K562 (cell line): ENCODE results near the gene IL1R1. TPM values are rescaled to one million over a fixed set of nuclear protein-coding genes. Genes with fewer than 3 reads are reported as not detected.

ENCODE experiments used
- ATAC-seq: fragments of 200-7000 bp; cut with Tn5 transposase; 3 replicates; pipeline ENCODE4 v1.9.1; 2020; ENCODE audit warnings: moderate library complexity
- BruUV-seq: library from RNA; stranded (reverse); fragments of 400-500 nt; replicated peaks from 2 replicates; lab custom pipeline; 2021; lab: Mats Ljungman, UMichigan
- CTCF ChIA-PET: fragments of 300-600 bp; formaldehyde crosslinking; extraction: SDS; loops from one replicate; lab custom pipeline; 2021; ENCODE audit warnings: low intra/inter-chr PET ratio; lab: Yijun Ruan, JAX
- POLR2A ChIA-PET: fragments of 300-600, 350-650 bp; sonication (Branson Sonifier 250); formaldehyde crosslinking; extraction: SDS; loops from one replicate; lab custom pipeline; 2021; ENCODE audit warnings: antibody characterized with exemption, inconsistent platforms; lab: Yijun Ruan, JAX
- DNase-seq, 4 experiments: peaks; one replicate each; pipeline versions ENCODE4 v3.0.0 to v3.0.0-alpha.2; 2011 to 2018; ENCODE audit warnings: low spot score in 3 of 4, mixed read lengths in 3 of 4; ENCODE audit errors: extremely low read depth in 1 of 4
- FAIRE-seq: peaks from 2 replicates; lab custom pipeline; 2011; peaks lifted over from hg19 to GRCh38; lab: Jason Lieb, UNC
- H2AFZ ChIP-seq: 2 replicates; pipeline ENCODE4 v1.6.0; 2011; ENCODE audit warnings: low read depth, low read length, control low read depth, inconsistent platforms
- H3K27ac ChIP-seq: fragments of 200-600 bp; 3 replicates; pipeline ENCODE4 v1.8.0; 2011; ENCODE audit warnings: low read depth, mild to moderate bottlenecking, control low read depth, inconsistent platforms, low read length, moderate library complexity, mixed read lengths; ENCODE audit errors: extremely low read depth
- H3K27me3 ChIP-seq, 2 experiments: fragments of 300-600 bp in 1 of 2; 2 replicates in 1 of 2; 3 replicates in 1 of 2; pipeline versions ENCODE4 v1.6.0 to v1.8.0; 2011; ENCODE audit warnings: inconsistent platforms in 2 of 2, low read length in 2 of 2, mild to moderate bottlenecking in 1 of 2, mixed read lengths in 1 of 2, moderate library complexity in 1 of 2; ENCODE audit not compliant: control insufficient read depth in 2 of 2, insufficient read depth in 2 of 2
- H3K36me3 ChIP-seq: fragments of 300-600 bp; 3 replicates; pipeline ENCODE4 v1.8.0; 2011; ENCODE audit warnings: mild to moderate bottlenecking, low read length, inconsistent platforms; ENCODE audit not compliant: control insufficient read depth, insufficient read depth
- H3K4me1 ChIP-seq, 2 experiments: fragments of 200-600 bp in 1 of 2; replicated peaks in 1 of 2; 2 replicates in 1 of 2; 3 replicates in 1 of 2; pipeline versions ENCODE4 v1.5.1 to v1.8.0; 2011; ENCODE audit warnings: inconsistent platforms in 2 of 2, low read length in 2 of 2, mild to moderate bottlenecking in 1 of 2, mixed read lengths in 1 of 2, moderate library complexity in 1 of 2; ENCODE audit not compliant: control insufficient read depth in 2 of 2, insufficient read depth in 2 of 2
- H3K4me2 ChIP-seq: 2 replicates; pipeline ENCODE4 v1.6.1; 2011; ENCODE audit warnings: low read length, control low read depth, inconsistent platforms, mixed read lengths; ENCODE audit not compliant: insufficient read depth
- H3K4me3 ChIP-seq: fragments of 200-600 bp; sonication (generic), shearing (Covaris generic); 2 replicates; pipeline ENCODE4 v1.5.1; 2016; ENCODE audit warnings: control low read depth, inconsistent platforms
- H3K79me2 ChIP-seq: fragments of 200-600 bp; 3 replicates; pipeline ENCODE4 v1.8.0; 2011; ENCODE audit warnings: low read length, inconsistent platforms; ENCODE audit not compliant: control insufficient read depth, insufficient read depth
- H3K9ac ChIP-seq, 2 experiments: 2 replicates each; pipeline versions ENCODE4 v1.6.0 to v1.6.1; 2011; ENCODE audit warnings: low read depth in 2 of 2, low read length in 2 of 2, control low read depth in 1 of 2, inconsistent platforms in 1 of 2, mild to moderate bottlenecking in 1 of 2, mixed read lengths in 1 of 2; ENCODE audit not compliant: insufficient read depth in 1 of 2
- H3K9me1 ChIP-seq: one replicate; pipeline ENCODE4 v1.6.0; 2011; ENCODE audit warnings: inconsistent platforms, mild to moderate bottlenecking, low read length, moderate library complexity; ENCODE audit not compliant: control insufficient read depth, insufficient read depth
- H3K9me3 ChIP-seq: replicated peaks from 2 replicates; pipeline ENCODE4 v1.5.1; 2011; ENCODE audit warnings: low read depth, low read length, inconsistent platforms; ENCODE audit not compliant: control insufficient read depth, insufficient read depth
- H4K20me1 ChIP-seq: replicated peaks from 2 replicates; pipeline ENCODE4 v1.6.1; 2011; ENCODE audit warnings: low read length, inconsistent platforms, mixed read lengths; ENCODE audit not compliant: control insufficient read depth, insufficient read depth
- BRD9 ChIP-seq: fragments of 450-650 bp; IDR thresholded peaks from 2 replicates; pipeline ENCODE4 v1.6.1; 2018; ENCODE audit warnings: low read depth; ENCODE audit not compliant: partially characterized antibody
- CBFA2T3 ChIP-seq: fragments of 450-650 bp; IDR thresholded peaks from 2 replicates; pipeline ENCODE4 v1.6.1; 2017
- GTF2A2 ChIP-seq: IDR thresholded peaks from 2 replicates; pipeline ENCODE4 v1.6.1; 2016; ENCODE audit warnings: mild to moderate bottlenecking, missing genetic modification characterization, missing compliant biosample characterization
- MCM2 ChIP-seq: fragments of 450-650 bp; IDR thresholded peaks from 2 replicates; pipeline ENCODE4 v1.6.1; 2017; ENCODE audit warnings: low read depth, mild to moderate bottlenecking
- SMARCB1 ChIP-seq: IDR thresholded peaks from 2 replicates; pipeline ENCODE4 v1.6.1; 2011; ENCODE audit warnings: improper control_type of control experiment, low read depth; ENCODE audit not compliant: insufficient read length
- ZNF324 ChIP-seq: fragments of 250-450 bp; sonication (Bioruptor Pico); IDR thresholded peaks from 2 replicates; pipeline ENCODE4 v1.4.0; 2020; ENCODE audit warnings: mild to moderate bottlenecking
- ZZZ3 ChIP-seq: fragments of 450-650 bp; IDR thresholded peaks from 2 replicates; pipeline ENCODE4 v1.6.1; 2016; ENCODE audit warnings: antibody characterized with exemption, mild to moderate bottlenecking, moderate library complexity
- WGBS: fragments of 100-300 bp; shearing (Covaris generic); methylation state at CpG from one replicate; pipeline ENCODE4 v1.1.6; 2016; ENCODE audit warnings: low coverage, mixed read lengths; ENCODE audit not compliant: insufficient coverage; ENCODE audit errors: missing lambda C conversion rate; 5-methylcytosine and 5-hydroxymethylcytosine counted together
- in situ Hi-C: fragments of 300-500 bp; cut with MboI; formaldehyde crosslinking; loops from 4 replicates; pipeline ENCODE4 v1.15.0; 2018; ENCODE audit warnings: inconsistent platforms, mixed read lengths
- intact Hi-C: fragments of 100-400 bp; cut with micrococcal nuclease; formaldehyde crosslinking; loops from 2 replicates; pipeline ENCODE4 v1.14.2; 2022
- polyA plus RNA-seq, 8 experiments: library from polyadenylated mRNA; depleted of rRNA in 4 of 8; stranded (reverse) in 5 of 8; unstranded in 3 of 8; fragments of >200 nt; fragmentation: Nextera tagmentation in 2 of 8; fragmentation: Illumina TruSeq in 1 of 8; extraction: Ambion mirVana in 2 of 8; extraction: Trizol in 1 of 8; gene quantifications; 2 replicates each; pipeline versions ENCODE4 v1.2.1 to v1.2.3, GENCODE V29; 2011 to 2014; ENCODE audit warnings: inconsistent platforms in 1 of 8, missing spikeins in 1 of 8
- total RNA-seq, 7 experiments: library from RNA; depleted of rRNA in 6 of 7; stranded (reverse); fragments of >200 nt in 6 of 7; fragmentation: Illumina TruSeq in 2 of 7; extraction: Trizol in 2 of 7; gene quantifications; 2 replicates each; pipeline versions ENCODE4 v1.2.1 to v1.2.3, GENCODE V29; 2011 to 2021; ENCODE audit warnings: low replicate concordance in 1 of 7
- TF ChIP-seq, protein P1 (sequence below), 2 experiments: fragments of 450-650 bp; IDR thresholded peaks; 2 replicates each; pipeline ENCODE4 v1.6.1; 2018; ENCODE audit warnings: mild to moderate bottlenecking in 2 of 2, low read depth in 1 of 2; ENCODE audit not compliant: partially characterized antibody in 2 of 2
- TF ChIP-seq, protein P2 (sequence below): fragments of 450-650 bp; IDR thresholded peaks from 2 replicates; pipeline ENCODE4 v1.6.1; 2016; ENCODE audit warnings: missing biosample characterization, missing genetic modification characterization

The IL1R1 gene
- total and polyA plus RNA-seq, 9 of the 15 experiments (the other 6 are each of a cell fraction or from before 2014, with no cell fraction given), result 0.81 to 3.9 (median 1.6) TPM

DNA sequence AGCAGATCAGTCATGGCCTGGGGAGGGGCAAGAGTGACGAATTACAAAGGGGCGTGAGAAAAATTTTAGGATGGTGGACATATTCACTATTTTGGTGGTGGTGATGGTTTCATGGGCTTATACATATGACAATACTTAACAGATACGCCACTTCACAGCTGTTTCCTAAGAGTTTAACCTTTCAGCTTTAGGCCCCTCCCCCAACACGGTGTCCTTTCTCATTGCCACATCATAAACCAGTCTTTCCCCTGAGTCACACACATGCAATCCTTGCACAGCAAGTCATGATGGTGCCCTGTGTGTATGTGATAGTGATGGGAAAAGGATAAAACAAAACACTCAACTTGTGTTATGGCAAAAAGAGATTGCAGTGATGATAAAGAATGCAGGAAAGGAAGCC is 47.6 kb upstream of the IL1R1 start (continued):
- TF ChIP-seq, protein P1, sequence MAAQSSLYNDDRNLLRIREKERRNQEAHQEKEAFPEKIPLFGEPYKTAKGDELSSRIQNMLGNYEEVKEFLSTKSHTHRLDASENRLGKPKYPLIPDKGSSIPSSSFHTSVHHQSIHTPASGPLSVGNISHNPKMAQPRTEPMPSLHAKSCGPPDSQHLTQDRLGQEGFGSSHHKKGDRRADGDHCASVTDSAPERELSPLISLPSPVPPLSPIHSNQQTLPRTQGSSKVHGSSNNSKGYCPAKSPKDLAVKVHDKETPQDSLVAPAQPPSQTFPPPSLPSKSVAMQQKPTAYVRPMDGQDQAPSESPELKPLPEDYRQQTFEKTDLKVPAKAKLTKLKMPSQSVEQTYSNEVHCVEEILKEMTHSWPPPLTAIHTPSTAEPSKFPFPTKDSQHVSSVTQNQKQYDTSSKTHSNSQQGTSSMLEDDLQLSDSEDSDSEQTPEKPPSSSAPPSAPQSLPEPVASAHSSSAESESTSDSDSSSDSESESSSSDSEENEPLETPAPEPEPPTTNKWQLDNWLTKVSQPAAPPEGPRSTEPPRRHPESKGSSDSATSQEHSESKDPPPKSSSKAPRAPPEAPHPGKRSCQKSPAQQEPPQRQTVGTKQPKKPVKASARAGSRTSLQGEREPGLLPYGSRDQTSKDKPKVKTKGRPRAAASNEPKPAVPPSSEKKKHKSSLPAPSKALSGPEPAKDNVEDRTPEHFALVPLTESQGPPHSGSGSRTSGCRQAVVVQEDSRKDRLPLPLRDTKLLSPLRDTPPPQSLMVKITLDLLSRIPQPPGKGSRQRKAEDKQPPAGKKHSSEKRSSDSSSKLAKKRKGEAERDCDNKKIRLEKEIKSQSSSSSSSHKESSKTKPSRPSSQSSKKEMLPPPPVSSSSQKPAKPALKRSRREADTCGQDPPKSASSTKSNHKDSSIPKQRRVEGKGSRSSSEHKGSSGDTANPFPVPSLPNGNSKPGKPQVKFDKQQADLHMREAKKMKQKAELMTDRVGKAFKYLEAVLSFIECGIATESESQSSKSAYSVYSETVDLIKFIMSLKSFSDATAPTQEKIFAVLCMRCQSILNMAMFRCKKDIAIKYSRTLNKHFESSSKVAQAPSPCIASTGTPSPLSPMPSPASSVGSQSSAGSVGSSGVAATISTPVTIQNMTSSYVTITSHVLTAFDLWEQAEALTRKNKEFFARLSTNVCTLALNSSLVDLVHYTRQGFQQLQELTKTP (IDR thresholded peaks at IDR 0.05; ENCODE audit: low read depth in 1 of 2, partially characterized antibody in 2 of 2), result peak in 1 of 2 experiments; percentile 39
- TF ChIP-seq BRD9 (peak; percentile 27), GTF2A2 (no peak)
- TF ChIP-seq, protein P2, sequence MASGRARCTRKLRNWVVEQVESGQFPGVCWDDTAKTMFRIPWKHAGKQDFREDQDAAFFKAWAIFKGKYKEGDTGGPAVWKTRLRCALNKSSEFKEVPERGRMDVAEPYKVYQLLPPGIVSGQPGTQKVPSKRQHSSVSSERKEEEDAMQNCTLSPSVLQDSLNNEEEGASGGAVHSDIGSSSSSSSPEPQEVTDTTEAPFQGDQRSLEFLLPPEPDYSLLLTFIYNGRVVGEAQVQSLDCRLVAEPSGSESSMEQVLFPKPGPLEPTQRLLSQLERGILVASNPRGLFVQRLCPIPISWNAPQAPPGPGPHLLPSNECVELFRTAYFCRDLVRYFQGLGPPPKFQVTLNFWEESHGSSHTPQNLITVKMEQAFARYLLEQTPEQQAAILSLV (tag), result peak; percentile 60; the same call in 1 of the 2 replicates
- TF ChIP-seq, all 486 proteins: peak for 73

DNA sequence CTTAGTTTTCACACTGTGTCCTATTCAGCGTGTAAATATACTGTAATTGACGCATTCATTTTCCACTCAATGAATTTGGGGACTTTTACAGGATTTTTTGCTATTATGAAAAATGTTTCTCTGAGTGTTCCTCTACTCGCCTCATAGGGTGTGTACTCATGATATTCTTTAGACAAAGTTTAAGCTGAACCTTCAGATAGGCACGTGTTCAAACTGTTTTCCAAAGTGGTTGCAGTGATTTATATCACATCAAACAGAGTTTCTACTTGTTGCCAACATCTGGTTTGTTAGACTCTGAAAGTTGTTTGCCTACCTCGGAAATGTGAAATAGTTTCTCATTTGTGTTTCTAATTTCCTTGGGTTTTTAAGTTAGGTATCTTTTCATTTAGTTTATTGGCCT is 46.4 kb upstream of the IL1R1 start:
- POLR2A ChIA-PET, result interaction anchor here (0.6 to 1.4 kb wide), 3 partner anchors 16 to 32 kb away, joined by 3 to 4 read pairs (median 4); no protein-coding TSS in a partner anchor
- H3K9me3 ChIP-seq, result no peaks in the 10 kb centered on the region
- FAIRE-seq (no peak), ATAC-seq (no peak), DNase-seq (no peak)
- H3K4me3 ChIP-seq, result no peak overlapping the region
- H3K27ac ChIP-seq, result no peak overlapping the region
- H4K20me1 ChIP-seq, result no peaks in the 10 kb centered on the region
- TF ChIP-seq SMARCB1 (no peak), CBFA2T3 (0 out of 2 replicates have a peak, but pooled peaks have one; percentile 8), MCM2 (no peak), ZZZ3 (no peak), ZNF324 (CRISPR knock-in tag) (no peak)
- no peak overlapping the region for H3K4me2 ChIP-seq
- no peaks in the 10 kb centered on the region for H3K27me3 ChIP-seq
- H2AFZ ChIP-seq, result no peak overlapping the region
- intact Hi-C loops, result no loop called here
- no peaks in the 10 kb centered on the region for H3K79me2 ChIP-seq
- no peaks in the 10 kb centered on the region for H3K36me3 ChIP-seq
- in situ Hi-C loops, result no loop called here
- H3K9me1 ChIP-seq, result no peaks in the 10 kb centered on the region
- no peak overlapping the region for H3K9ac ChIP-seq
- CTCF ChIA-PET, result no interaction called here
- H3K4me1 ChIP-seq, result peaks cover 2 to 3% of the 10 kb centered on the region in 2 experiments; a peak in 2 of 5 replicates
- no TSS peak for BruUV-seq
- 47% methylated on average over 5 of the region's 5 CpGs for WGBS
